Mammary epithelial cell (primary cell): ENCODE results near the gene KLHL29.

Experiments
- EZH2 ChIP-seq: IDR thresholded peaks from 2 replicates; pipeline ENCODE4 v1.6.1; 2012; ENCODE audit warnings: low read length, inconsistent platforms, borderline replicate concordance
- TF ChIP-seq, protein P1 (sequence below), 2 donors: IDR thresholded peaks in 1 of 2; conservative IDR thresholded peaks in 1 of 2; 2 replicates each; pipeline ENCODE4 v1.5.1; 2011 to 2012; ENCODE audit warnings: inconsistent platforms in 2 of 2, low read length in 2 of 2, mild to moderate bottlenecking in 2 of 2, control low read depth in 1 of 2, low read depth in 1 of 2; ENCODE audit not compliant: insufficient read depth in 1 of 2; ENCODE audit errors: extremely low read depth in 1 of 2

DNA sequence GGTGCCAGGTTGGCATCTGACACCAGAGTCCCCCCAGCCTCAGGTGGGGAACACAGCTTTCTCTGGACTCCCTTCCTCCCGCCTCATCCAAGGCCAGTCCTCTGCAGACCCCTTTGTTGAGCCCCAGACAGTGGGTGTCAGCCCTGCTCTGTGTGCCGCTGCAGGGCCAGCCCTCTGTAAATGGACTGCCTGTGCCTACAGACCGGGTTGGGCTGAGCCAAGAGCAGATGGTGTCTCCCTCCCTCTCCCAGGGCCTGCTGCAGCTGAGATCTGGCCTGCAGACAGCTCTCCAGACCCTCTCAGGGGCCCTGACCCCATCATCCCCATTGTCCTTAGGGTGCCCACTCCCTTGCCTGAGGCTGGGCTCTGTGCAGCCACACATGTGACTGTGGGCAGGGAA, 160.8 kb downstream of the KLHL29 start:
- TF ChIP-seq EZH2 = no peak
- TF ChIP-seq, protein P1, sequence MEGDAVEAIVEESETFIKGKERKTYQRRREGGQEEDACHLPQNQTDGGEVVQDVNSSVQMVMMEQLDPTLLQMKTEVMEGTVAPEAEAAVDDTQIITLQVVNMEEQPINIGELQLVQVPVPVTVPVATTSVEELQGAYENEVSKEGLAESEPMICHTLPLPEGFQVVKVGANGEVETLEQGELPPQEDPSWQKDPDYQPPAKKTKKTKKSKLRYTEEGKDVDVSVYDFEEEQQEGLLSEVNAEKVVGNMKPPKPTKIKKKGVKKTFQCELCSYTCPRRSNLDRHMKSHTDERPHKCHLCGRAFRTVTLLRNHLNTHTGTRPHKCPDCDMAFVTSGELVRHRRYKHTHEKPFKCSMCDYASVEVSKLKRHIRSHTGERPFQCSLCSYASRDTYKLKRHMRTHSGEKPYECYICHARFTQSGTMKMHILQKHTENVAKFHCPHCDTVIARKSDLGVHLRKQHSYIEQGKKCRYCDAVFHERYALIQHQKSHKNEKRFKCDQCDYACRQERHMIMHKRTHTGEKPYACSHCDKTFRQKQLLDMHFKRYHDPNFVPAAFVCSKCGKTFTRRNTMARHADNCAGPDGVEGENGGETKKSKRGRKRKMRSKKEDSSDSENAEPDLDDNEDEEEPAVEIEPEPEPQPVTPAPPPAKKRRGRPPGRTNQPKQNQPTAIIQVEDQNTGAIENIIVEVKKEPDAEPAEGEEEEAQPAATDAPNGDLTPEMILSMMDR (conservative IDR thresholded peaks at IDR 0.05 in 1 of 2, IDR thresholded peaks at IDR 0.05 in 1 of 2; ENCODE audit: extremely low read depth in 1 of 2, insufficient read depth in 1 of 2, low read depth in 1 of 2, low read length in 2 of 2) = no peak
